GM10248 (cell line): ENCODE data around the gene KLHL8.

Experiments used
- CTCF ChIA-PET: fragments of 300-600 bp; sonication (Branson Sonifier 250); formaldehyde crosslinking; extraction: SDS; loops from one replicate; lab custom pipeline; 2021; ENCODE audit warnings: antibody characterized with exemption; lab: Yijun Ruan, JAX
- POLR2A ChIA-PET: fragments of 350-650 bp; sonication (Branson Sonifier 250); formaldehyde crosslinking; extraction: SDS; loops from one replicate; lab custom pipeline; 2020; ENCODE audit warnings: antibody characterized with exemption; lab: Yijun Ruan, JAX
- DNase-seq: peaks from one replicate; pipeline ENCODE4 v3.0.0; 2012; ENCODE audit errors: extremely low spot score
- CTCF ChIP-seq: IDR thresholded peaks from 2 replicates; pipeline ENCODE4 v1.5.1; 2012; ENCODE audit warnings: mild to moderate bottlenecking, low read depth; ENCODE audit errors: extremely low read depth, missing control alignments, control extremely low read depth

KLHL8 gene

DNA sequence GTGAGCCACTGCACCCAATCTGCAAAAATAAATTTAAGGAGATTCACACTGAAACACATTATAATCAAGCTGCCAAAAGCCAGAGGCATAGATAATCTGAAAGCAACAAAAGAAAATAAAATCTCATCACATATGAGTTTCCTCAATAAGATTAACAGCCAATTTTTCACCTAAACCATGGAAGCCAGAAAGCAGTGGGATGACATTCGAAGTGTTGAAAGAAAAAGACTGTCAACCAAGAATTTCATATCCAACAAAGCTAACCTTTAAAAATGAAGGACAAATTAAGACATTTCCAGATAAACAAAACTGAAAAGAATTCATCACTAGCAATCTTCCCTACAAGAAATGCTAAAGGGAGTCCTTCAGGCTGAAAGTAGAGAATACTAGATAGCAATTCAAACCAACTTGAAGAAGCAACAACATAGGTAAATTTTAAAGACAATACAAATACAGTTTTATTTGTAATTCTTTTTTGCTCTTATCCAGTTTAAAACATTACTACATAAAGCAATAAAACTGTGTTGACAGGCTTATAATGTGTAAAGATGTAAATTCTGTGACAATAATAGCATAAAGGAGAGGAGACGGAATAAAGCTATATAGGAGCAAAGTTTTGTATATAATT is 23.1 kb upstream of the KLHL8 start:
- CTCF ChIA-PET: interaction anchor here (1.2 kb wide), 1 partner anchor 24 kb away, joined by 3 read pairs; no protein-coding TSS in a partner anchor
- POLR2A ChIA-PET: no interaction called here
- no peak for DNase-seq
- no peak for TF ChIP-seq CTCF

DNA sequence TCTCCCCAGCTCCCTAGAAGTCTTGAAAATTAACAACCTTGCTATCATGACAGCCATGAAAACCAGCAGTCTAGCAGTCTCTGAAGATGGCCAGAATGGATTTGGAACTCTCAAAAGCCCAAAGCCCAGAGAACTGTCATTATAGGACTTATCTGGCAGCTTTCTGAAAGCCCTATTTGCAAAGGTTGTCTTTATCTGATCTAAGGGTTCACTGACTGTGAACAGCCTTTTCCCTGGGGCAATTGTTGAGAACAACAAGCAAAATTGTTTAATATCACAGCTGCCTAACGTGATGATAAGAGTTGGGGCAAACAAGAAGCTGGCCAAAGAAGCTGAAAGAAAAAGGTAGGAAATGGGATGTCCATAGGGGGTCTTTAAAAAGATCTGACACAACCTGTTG is 20.9 kb upstream of the KLHL8 start:
- no peak for DNase-seq
- CTCF ChIA-PET: interaction anchor here (1.7 to 2.1 kb wide), 2 partner anchors 91 to 743 kb away, joined by 6 read pairs; no protein-coding TSS in a partner anchor
- POLR2A ChIA-PET: no interaction called here
- TF ChIP-seq CTCF: no peak

DNA sequence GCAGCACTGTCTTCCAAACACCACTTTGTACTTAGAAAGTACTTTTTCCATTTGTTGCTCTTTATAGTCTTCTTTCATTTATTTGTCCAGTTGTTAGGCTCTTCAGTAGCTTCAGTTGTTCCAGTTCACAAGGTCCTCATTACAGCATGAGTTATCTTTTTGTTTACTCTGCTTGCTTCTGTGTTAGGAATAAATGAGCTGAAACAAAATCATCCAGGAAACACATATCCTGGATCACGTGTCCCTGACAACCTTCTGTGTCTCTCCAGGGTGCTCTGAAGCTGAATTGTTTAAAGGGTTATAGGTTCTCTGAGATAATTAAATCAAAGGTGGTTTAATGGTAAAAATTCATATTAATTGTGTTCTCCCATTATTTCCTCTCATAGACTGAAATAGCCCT is 19.9 kb upstream of the KLHL8 start:
- DNase-seq: no peak
- ChIA-PET POLR2A (no interaction called here), CTCF (interaction anchor here (1.2 to 8.3 kb wide), 4 partner anchors 21 to 742 kb away, joined by 3 to 85 read pairs (median 6); partner anchors contain the start of gene KLHL8)
- no peak for TF ChIP-seq CTCF

GRCh38 chr4:87239821-87240220 is 19.4 kb upstream of the KLHL8 start:
- ChIA-PET POLR2A (interaction anchor here (0.6 kb wide), 1 partner anchor 337 kb away, joined by 3 read pairs; no protein-coding TSS in a partner anchor), CTCF (interaction anchor here (1.2 to 8.3 kb wide), 4 partner anchors 20 to 742 kb away, joined by 3 to 85 read pairs (median 6); partner anchors contain the start of gene KLHL8)
- no peak for DNase-seq
- no peak for TF ChIP-seq CTCF

DNA sequence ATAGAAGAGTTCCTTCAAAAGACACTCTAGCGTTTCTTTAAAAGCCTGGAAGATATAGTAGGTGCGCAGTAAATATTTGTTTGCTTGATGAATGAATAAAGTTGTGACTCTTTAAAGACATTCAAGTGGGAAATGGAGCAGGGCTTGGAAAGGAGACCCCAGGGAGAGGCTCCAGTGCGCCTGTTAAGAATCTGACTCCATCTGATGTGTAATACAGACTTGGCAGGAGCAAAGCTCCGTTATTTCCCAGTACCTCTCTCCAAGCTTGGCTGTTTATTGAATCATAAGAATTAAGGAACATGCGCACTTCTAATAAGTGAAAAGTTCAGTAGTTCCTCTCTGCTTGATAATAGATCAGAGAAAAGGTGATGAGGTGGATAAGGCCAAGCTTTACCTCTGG is 18.8 kb upstream of the KLHL8 start:
- no peak for TF ChIP-seq CTCF
- ChIA-PET POLR2A (interaction anchor here (0.6 kb wide), 1 partner anchor 338 kb away, joined by 3 read pairs; no protein-coding TSS in a partner anchor), CTCF (interaction anchor here (1.7 to 8.3 kb wide), 2 partner anchors 20 to 87 kb away, joined by 6 to 85 read pairs; partner anchors contain the start of gene KLHL8)
- no peak for DNase-seq

- DNase-seq: no peak
- ChIA-PET POLR2A (no interaction called here), CTCF (interaction anchor here (1.1 to 8.3 kb wide), 6 partner anchors 11 to 314 kb away, joined by 3 to 85 read pairs (median 6); partner anchors contain the start of genes AFF1 and KLHL8)
- TF ChIP-seq CTCF: no peak
Measured at GRCh38 chr4:87236861-87237260, 16.4 kb upstream of the KLHL8 start.
